H1 (cell line): ENCODE measurements around the gene SH3RF3. TPM values are rescaled to one million over a fixed set of nuclear protein-coding genes. Genes with fewer than 3 reads are reported as not detected.

Experiments
- CTCF ChIA-PET: fragments of 300-600 bp; sonication (Branson Sonifier 250); formaldehyde crosslinking; loops from one replicate; lab custom pipeline; 2021; ENCODE audit not compliant: partially characterized antibody; lab: Charles Lee
- POLR2A ChIA-PET: fragments of 300-600 bp; sonication (Branson Sonifier 250); formaldehyde crosslinking; loops from one replicate; lab custom pipeline; 2021; ENCODE audit warnings: inconsistent platforms; ENCODE audit not compliant: partially characterized antibody; lab: Charles Lee
- DNase-seq, 2 experiments: peaks; one replicate each; pipeline versions ENCODE4 v3.0.0 to v3.0.0-alpha.2; 2010 to 2022; ENCODE audit warnings: low spot score in 2 of 2, low read depth in 1 of 2, mixed read lengths in 1 of 2
- FAIRE-seq: peaks from 2 replicates; lab custom pipeline; 2011; peaks lifted over from hg19 to GRCh38; lab: Jason Lieb, UNC
- H2AFZ ChIP-seq: 2 replicates; pipeline ENCODE4 v1.8.1; 2012; ENCODE audit warnings: low read length, inconsistent platforms
- H2AK5ac ChIP-seq: 2 replicates; pipeline ENCODE4 v1.6.1; 2013; ENCODE audit warnings: low read depth, low read length
- H2BK120ac ChIP-seq: replicated peaks from 2 replicates; pipeline ENCODE3; 2013; ENCODE audit warnings: low read depth, low read length, inconsistent platforms
- H2BK12ac ChIP-seq: 2 replicates; pipeline ENCODE4 v1.6.1; 2013; ENCODE audit warnings: low read depth, low read length
- H2BK15ac ChIP-seq: 2 replicates; pipeline ENCODE4 v1.6.1; 2013; ENCODE audit warnings: low read length
- H2BK20ac ChIP-seq: 2 replicates; pipeline ENCODE4 v1.6.1; 2013; ENCODE audit warnings: low read length
- H2BK5ac ChIP-seq: 2 replicates; pipeline ENCODE4 v1.6.1; 2013; ENCODE audit warnings: low read depth, low read length
- H3K14ac ChIP-seq: 2 replicates; pipeline ENCODE4 v1.6.1; 2013; ENCODE audit warnings: inconsistent platforms; ENCODE audit not compliant: insufficient read length
- H3K18ac ChIP-seq: 2 replicates; pipeline ENCODE4 v1.6.1; 2013; ENCODE audit warnings: low read length; ENCODE audit errors: extremely low read depth
- H3K23ac ChIP-seq: 2 replicates; pipeline ENCODE4 v1.6.1; 2013; ENCODE audit warnings: inconsistent platforms; ENCODE audit not compliant: insufficient read length
- H3K23me2 ChIP-seq: 2 replicates; pipeline ENCODE4 v1.6.1; 2013; ENCODE audit warnings: low read depth, low read length
- H3K27ac ChIP-seq: 2 replicates; pipeline ENCODE4 v1.6.1; 2011; ENCODE audit warnings: low read depth, low read length, inconsistent platforms
- H3K27me3 ChIP-seq, 4 experiments: replicated peaks in 1 of 4; 1 replicate in 1 of 4; 2 replicates in 3 of 4; pipeline versions ENCODE4 v1.6.1 to v1.8.1; 2011 to 2013; ENCODE audit warnings: low read length in 3 of 4, mild to moderate bottlenecking in 3 of 4, inconsistent platforms in 2 of 4, mixed read lengths in 2 of 4, moderate library complexity in 1 of 4; ENCODE audit not compliant: control insufficient read depth in 3 of 4, insufficient read depth in 3 of 4; ENCODE audit errors: extremely low read depth in 1 of 4
- H3K36me3 ChIP-seq, 4 experiments: 2 replicates each; pipeline versions ENCODE4 v1.6.1 to v1.8.1; 2011 to 2013; ENCODE audit warnings: mild to moderate bottlenecking in 4 of 4, low read length in 3 of 4, moderate library complexity in 2 of 4, control low read depth in 1 of 4, inconsistent platforms in 1 of 4; ENCODE audit not compliant: insufficient read depth in 4 of 4, control insufficient read depth in 2 of 4
- H3K4ac ChIP-seq: replicated peaks from 2 replicates; pipeline ENCODE3; 2013; ENCODE audit warnings: low read length, low read depth, mixed read lengths, inconsistent platforms; ENCODE audit not compliant: insufficient read length
- H3K4me1 ChIP-seq, 4 experiments: replicated peaks in 1 of 4; 1 replicate in 1 of 4; 2 replicates in 3 of 4; pipeline versions ENCODE4 v1.6.1 to v1.8.1; 2011 to 2013; ENCODE audit warnings: low read length in 3 of 4, inconsistent platforms in 2 of 4, mixed read lengths in 1 of 4; ENCODE audit not compliant: insufficient read depth in 4 of 4, control insufficient read depth in 3 of 4
- H3K4me2 ChIP-seq, 2 experiments: 2 replicates each; pipeline versions ENCODE4 v1.6.1 to v1.8.1; 2011 to 2013; ENCODE audit warnings: low read depth in 2 of 2, low read length in 2 of 2, control low read depth in 1 of 2, inconsistent platforms in 1 of 2, mild to moderate bottlenecking in 1 of 2; ENCODE audit not compliant: insufficient read depth in 1 of 2
- H3K4me3 ChIP-seq, 4 experiments: fragments of 200-600, 300-600 bp in 1 of 4; sonication (generic), shearing (Covaris generic), sonication (Bioruptor Twin) in 1 of 4; 2 replicates each; pipeline versions ENCODE4 v1.5.1 to v1.8.1; 2011 to 2016; ENCODE audit warnings: low read length in 4 of 4, low read depth in 3 of 4, control low read depth in 2 of 4, inconsistent platforms in 2 of 4, mild to moderate bottlenecking in 2 of 4, mixed read lengths in 1 of 4, moderate library complexity in 1 of 4; ENCODE audit not compliant: insufficient read depth in 2 of 4; ENCODE audit errors: extremely low read depth in 1 of 4
- H3K56ac ChIP-seq: replicated peaks from 2 replicates; pipeline ENCODE3; 2013; ENCODE audit warnings: low read depth, mild to moderate bottlenecking, mixed read lengths, low read length, inconsistent platforms; ENCODE audit not compliant: insufficient read length
- H3K79me1 ChIP-seq: 2 replicates; pipeline ENCODE4 v1.6.1; 2013; ENCODE audit warnings: low read depth, low read length, control low read depth
- H3K79me2 ChIP-seq, 2 experiments: 2 replicates each; pipeline versions ENCODE4 v1.6.1 to v1.8.1; 2012 to 2013; ENCODE audit warnings: low read length in 2 of 2, mild to moderate bottlenecking in 2 of 2, inconsistent platforms in 1 of 2; ENCODE audit not compliant: insufficient read depth in 2 of 2, control insufficient read depth in 1 of 2
- H3K9ac ChIP-seq, 4 experiments: replicated peaks in 1 of 4; 1 replicate in 1 of 4; 2 replicates in 3 of 4; pipeline versions ENCODE4 v1.6.1 to v1.8.1; 2011 to 2013; ENCODE audit warnings: low read depth in 3 of 4, low read length in 3 of 4, control low read depth in 2 of 4, mild to moderate bottlenecking in 2 of 4, moderate library complexity in 2 of 4, inconsistent platforms in 1 of 4; ENCODE audit errors: extremely low read depth in 1 of 4
- H3K9me3 ChIP-seq, 2 experiments: 2 replicates each; pipeline versions ENCODE4 v1.6.1 to v1.8.1; 2012 to 2013; ENCODE audit warnings: mild to moderate bottlenecking in 2 of 2, moderate library complexity in 2 of 2, control low read depth in 1 of 2, inconsistent platforms in 1 of 2, low read depth in 1 of 2, low read length in 1 of 2, mixed read lengths in 1 of 2; ENCODE audit not compliant: insufficient read depth in 2 of 2
- H4K20me1 ChIP-seq, 2 experiments: replicated peaks in 1 of 2; 2 replicates each; pipeline versions ENCODE3 to v1.8.1; 2011 to 2013; ENCODE audit warnings: inconsistent platforms in 2 of 2, low read length in 2 of 2, mild to moderate bottlenecking in 1 of 2; ENCODE audit not compliant: insufficient read depth in 2 of 2, control insufficient read depth in 1 of 2
- H4K5ac ChIP-seq: 2 replicates; pipeline ENCODE4 v1.6.1; 2013; ENCODE audit warnings: low read length, low read depth, mixed read lengths, inconsistent platforms; ENCODE audit not compliant: insufficient read length
- H4K8ac ChIP-seq: 2 replicates; pipeline ENCODE4 v1.8.0; 2013; ENCODE audit warnings: mild to moderate bottlenecking, moderate library complexity, low read length, inconsistent platforms; ENCODE audit not compliant: insufficient read depth; ENCODE audit errors: extremely low read depth
- H4K91ac ChIP-seq: replicated peaks from 2 replicates; pipeline ENCODE3; 2013; ENCODE audit warnings: low read length, mixed read lengths, inconsistent platforms; ENCODE audit not compliant: insufficient read length
- CHD2 ChIP-seq: IDR thresholded peaks from 2 replicates; pipeline ENCODE4 v1.6.1; 2012; ENCODE audit warnings: low read length, improper control_type of control experiment
- EZH2 ChIP-seq: fragments of 200-600 bp; sonication (generic); IDR thresholded peaks from 2 replicates; pipeline ENCODE4 v1.7.1; 2012; ENCODE audit warnings: low read depth, mild to moderate bottlenecking, moderate library complexity, low read length, inconsistent platforms; ENCODE audit not compliant: severe bottlenecking
- GABPA ChIP-seq: IDR thresholded peaks from 2 replicates; pipeline ENCODE4 v1.6.1; 2011; ENCODE audit warnings: mild to moderate bottlenecking, low read length, moderate library complexity, borderline replicate concordance; ENCODE audit not compliant: insufficient read depth
- HDAC2 ChIP-seq, 2 experiments: fragments of 300-600 bp in 1 of 2; sonication (generic) in 1 of 2; IDR thresholded peaks; 2 replicates each; pipeline ENCODE4 v1.6.1; 2011 to 2012; ENCODE audit warnings: low read depth in 2 of 2, low read length in 2 of 2, mild to moderate bottlenecking in 2 of 2, moderate library complexity in 2 of 2, borderline replicate concordance in 1 of 2, inconsistent platforms in 1 of 2
- PHF8 ChIP-seq: fragments of 200-600 bp; sonication (generic); conservative IDR thresholded peaks from 2 replicates; pipeline ENCODE4 v1.7.1; 2012; ENCODE audit warnings: low read depth, mild to moderate bottlenecking, inconsistent platforms, low read length, moderate library complexity
- SAP30 ChIP-seq: fragments of 300-600 bp; sonication (generic); IDR thresholded peaks from 2 replicates; pipeline ENCODE4 v1.7.1; 2012; ENCODE audit warnings: low read length, moderate library complexity, mild to moderate bottlenecking, inconsistent platforms; ENCODE audit not compliant: insufficient read depth, insufficient replicate concordance
- SIN3A ChIP-seq, 2 experiments: IDR thresholded peaks in 1 of 2; conservative IDR thresholded peaks in 1 of 2; 2 replicates each; pipeline ENCODE4 v1.6.1; 2011 to 2012; ENCODE audit warnings: low read length in 2 of 2, improper control_type of control experiment in 1 of 2, low read depth in 1 of 2, mild to moderate bottlenecking in 1 of 2
- SUZ12 ChIP-seq: fragments of 200-600 bp; sonication (generic); IDR thresholded peaks from 2 replicates; pipeline ENCODE4 v1.6.1; 2012; ENCODE audit warnings: mild to moderate bottlenecking, inconsistent platforms, low read length, moderate library complexity, mixed read lengths
- TAF7 ChIP-seq: optimal IDR thresholded peaks from 2 replicates; pipeline ENCODE3; 2011; ENCODE audit warnings: low read depth, mild to moderate bottlenecking, inconsistent platforms, low read length, moderate library complexity, borderline replicate concordance
- TCF12 ChIP-seq: IDR thresholded peaks from 2 replicates; pipeline ENCODE4 v1.6.1; 2011; ENCODE audit warnings: low read depth, mild to moderate bottlenecking, low read length
- TEAD4 ChIP-seq: IDR thresholded peaks from 2 replicates; pipeline ENCODE4 v1.6.1; 2012; ENCODE audit warnings: low read depth, low read length, inconsistent platforms, mixed read lengths
- ZNF274 ChIP-seq: IDR thresholded peaks from 2 replicates; pipeline ENCODE4 v1.7.0; 2012; ENCODE audit warnings: low read length, borderline replicate concordance; ENCODE audit errors: extremely low read depth
- WGBS, 2 experiments: shearing (Covaris generic) in 1 of 2; methylation state at CpG; one replicate each; pipeline versions ENCODE4 v1.1.6 to v1.1.7; 2013 to 2015; ENCODE audit warnings: low lambda C conversion rate in 2 of 2, mixed read lengths in 2 of 2, inconsistent platforms in 1 of 2, low coverage in 1 of 2, missing lambda C conversion rate in 1 of 2; ENCODE audit not compliant: insufficient replicate concordance in 2 of 2, insufficient coverage in 1 of 2, insufficient read length in 1 of 2; ENCODE audit errors: extremely low coverage in 1 of 2, missing lambda C conversion rate in 1 of 2; 5-methylcytosine and 5-hydroxymethylcytosine counted together
- polyA plus RNA-seq, 7 experiments: library from polyadenylated mRNA; depleted of rRNA in 3 of 7; stranded (reverse) in 5 of 7; unstranded in 2 of 7; fragments of >200 nt in 5 of 7; fragments of 200-250 nt in 2 of 7; gene quantifications; 1 replicate in 5 of 7; 2 replicates in 1 of 7; 4 replicates in 1 of 7; pipeline versions ENCODE4 v1.2.1 to v1.2.3, GENCODE V29; 2011 to 2013; ENCODE audit warnings: missing spikeins in 2 of 7, mixed read lengths in 2 of 7
- total RNA-seq: library from RNA; stranded (reverse); fragmentation: NEBNext Ultra II Directional; extraction: Animal tissue kit (Norgen Biotek cat#: 25700); gene quantifications from 2 replicates; pipeline ENCODE4 v1.2.1, GENCODE V29; 2021

Gene SH3RF3
- total and polyA plus RNA-seq, 2 of the 8 experiments (the other 6 are each of a cell fraction or from before 2014, with no cell fraction given): 0.11 to 0.65 TPM

DNA sequence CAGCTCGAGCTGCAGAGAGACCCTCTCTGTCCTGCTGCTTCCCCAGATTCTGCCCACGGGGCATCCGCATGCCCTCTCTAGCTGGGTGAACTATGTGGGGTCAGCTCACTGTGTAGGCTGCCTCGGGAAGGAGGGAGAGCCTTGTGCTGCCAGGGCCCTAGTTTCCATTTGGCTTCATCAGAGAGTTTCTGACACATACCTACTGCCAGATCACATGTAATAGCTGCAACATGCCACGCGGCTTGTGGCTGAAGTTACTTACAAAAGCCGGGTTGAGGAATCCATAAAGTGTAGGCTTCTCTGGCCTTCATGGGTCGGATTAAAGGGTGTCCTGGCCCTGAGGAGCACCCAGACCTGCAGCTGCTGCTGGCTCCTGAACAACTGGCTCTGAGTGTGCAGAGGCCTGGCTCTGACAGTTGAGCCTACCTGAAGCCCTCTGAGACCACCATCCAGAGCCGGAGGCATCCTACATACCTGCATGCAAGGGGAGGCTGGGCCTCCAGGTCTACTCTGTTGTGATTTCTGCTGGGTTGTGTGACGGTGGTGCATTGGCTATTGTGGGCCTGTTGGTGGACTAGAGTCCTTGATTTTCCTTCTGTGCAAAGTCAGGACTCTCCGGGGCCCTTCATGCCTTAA is 130.0 kb downstream of the SH3RF3 start:
- FAIRE-seq: no peak
- TF ChIP-seq GABPA (no peak), ZNF274 (no peak), PHF8 (no peak), EZH2 (no peak), CHD2 (no peak), TCF12 (no peak), SUZ12 (no peak), HDAC2 (IDR thresholded peaks at IDR 0.05; ENCODE audit: borderline replicate concordance in 1 of 2, low read depth in 2 of 2, low read length in 2 of 2) (no peak), TAF7 (no peak), SAP30 (no peak), SIN3A (conservative IDR thresholded peaks at IDR 0.05 in 1 of 2, IDR thresholded peaks at IDR 0.05 in 1 of 2; ENCODE audit: low read depth in 1 of 2, low read length in 2 of 2) (no peak), TEAD4 (no peak)

More for the DNA sequence above, 130.0 kb downstream of the SH3RF3 start:
- 88% methylated on average over 11 of the region's 11 CpGs; no CpG with 5 or more reads in 1 of the 2 experiments for WGBS, 2 experiments
- Histone ChIP-seq H3K56ac (no peak overlapping the region), H3K9me3 (no peaks in the 10 kb centered on the region), H2BK120ac (no peak overlapping the region), H3K79me1 (no peaks in the 10 kb centered on the region), H3K23me2 (no peaks in the 10 kb centered on the region), H3K4me2 (no peak overlapping the region), H3K4me1 (no peaks in the 10 kb centered on the region), H3K27ac (no peak overlapping the region), H2AK5ac (no peak overlapping the region), H4K91ac (no peak overlapping the region), H2AFZ (no peak overlapping the region), H2BK15ac (no peak overlapping the region), H3K9ac (no peak overlapping the region; a peak in 1 of 7 replicates), H4K8ac (no peak overlapping the region; the same call in 1 of the 2 replicates), H2BK20ac (no peak overlapping the region), H2BK5ac (no peak overlapping the region), H3K27me3 (no peaks in the 10 kb centered on the region), H3K14ac (no peak overlapping the region), H3K23ac (no peak overlapping the region), H4K20me1 (peaks cover 0 to 2% of the 10 kb centered on the region in 2 experiments), H3K18ac (no peak overlapping the region), H3K4ac (no peak overlapping the region), H3K36me3 (no peaks in the 10 kb centered on the region), H3K4me3 (no peak overlapping the region), H3K79me2 (no peaks in the 10 kb centered on the region), H2BK12ac (no peak overlapping the region; the same call in 1 of the 2 replicates), H4K5ac (no peak overlapping the region)
- ChIA-PET CTCF (interaction anchor here (0.7 to 1.4 kb wide), 2 partner anchors 43 to 132 kb away, joined by 3 to 5 read pairs; no protein-coding TSS in a partner anchor), POLR2A (no interaction called here)
- no peak for DNase-seq
